K562 (cell line): ENCODE data around the gene PTPN5.

Experiments
- BCLAF1 ChIP-seq, 2 experiments: fragments of 450-650 bp in 1 of 2; IDR thresholded peaks; 2 replicates each; pipeline ENCODE4 v1.6.1; 2011 to 2017; ENCODE audit warnings: low read depth in 2 of 2, antibody characterized with exemption in 1 of 2, borderline replicate concordance in 1 of 2, low read length in 1 of 2, mild to moderate bottlenecking in 1 of 2, mixed read lengths in 1 of 2; ENCODE audit not compliant: control insufficient read depth in 1 of 2
- MTA2 ChIP-seq: fragments of 450-650 bp; IDR thresholded peaks from 2 replicates; pipeline ENCODE4 v1.6.1; 2016; ENCODE audit warnings: low read depth
- NR2F6 ChIP-seq: fragments of 450-650 bp; formaldehyde crosslinking; IDR thresholded peaks from 2 replicates; pipeline ENCODE4 v1.4.0; 2020; ENCODE audit warnings: mild to moderate bottlenecking
- ZBTB1 ChIP-seq: sonication (generic); formaldehyde crosslinking; IDR thresholded peaks from 2 replicates; pipeline ENCODE4 v1.8.1; 2023; ENCODE audit warnings: missing genetic modification reagents, low read depth, mild to moderate bottlenecking, borderline replicate concordance
- ZNF583 ChIP-seq: fragments of 250-450 bp; sonication (Bioruptor Pico); IDR thresholded peaks from 2 replicates; pipeline ENCODE4 v1.4.0; 2020
- ZNF785 ChIP-seq: fragments of 250-450 bp; sonication (Bioruptor Pico); IDR thresholded peaks from 2 replicates; pipeline ENCODE4 v1.4.0; 2020; ENCODE audit warnings: mild to moderate bottlenecking
- ZZZ3 ChIP-seq: fragments of 450-650 bp; IDR thresholded peaks from 2 replicates; pipeline ENCODE4 v1.6.1; 2016; ENCODE audit warnings: antibody characterized with exemption, mild to moderate bottlenecking, moderate library complexity

- TF ChIP-seq ZZZ3 (no peak), ZNF785 (no peak), ZBTB1 (CRISPR knock-in tag) (no peak), BCLAF1 (IDR thresholded peaks at IDR 0.05; ENCODE audit: borderline replicate concordance in 1 of 2, control insufficient read depth in 1 of 2, low read depth in 2 of 2, low read length in 1 of 2) (no peak), ZNF583 (CRISPR knock-in tag) (no peak), NR2F6 (CRISPR knock-in tag) (no peak), MTA2 (no peak)
Measured at GRCh38 chr11:18709414-18709813, 82.2 kb downstream of the PTPN5 start.
